Astrocyte (in vitro differentiated cells and primary cell): ENCODE results near the gene NEURL4. TPM values are rescaled to one million over a fixed set of nuclear protein-coding genes. Genes with fewer than 3 reads are reported as not detected.
A peak's percentile ranks its signal among the peaks of the same experiment; 100 is the strongest.

ENCODE experiments used
- DNase-seq: peaks from one replicate; pipeline ENCODE4 v3.0.0-alpha.2; 2010; ENCODE audit warnings: low read depth
- FAIRE-seq: peaks from 2 replicates; lab custom pipeline; 2011; peaks lifted over from hg19 to GRCh38; lab: Jason Lieb, UNC
- H2AFZ ChIP-seq: 2 replicates; pipeline ENCODE4 v1.6.0; 2012; ENCODE audit warnings: low read depth, low read length, inconsistent platforms
- H3K27ac ChIP-seq: 2 replicates; pipeline ENCODE4 v1.5.1; 2011; ENCODE audit warnings: low read depth, low read length, inconsistent platforms
- H3K27me3 ChIP-seq: 2 replicates; pipeline ENCODE4 v1.6.0; 2011; ENCODE audit warnings: low read length, inconsistent platforms; ENCODE audit not compliant: insufficient read depth
- H3K36me3 ChIP-seq: 2 replicates; pipeline ENCODE4 v1.5.1; 2011; ENCODE audit warnings: low read length, inconsistent platforms; ENCODE audit not compliant: insufficient read depth
- H3K4me1 ChIP-seq: 2 replicates; pipeline ENCODE4 v1.5.1; 2011; ENCODE audit warnings: low read length, inconsistent platforms; ENCODE audit not compliant: insufficient read depth
- H3K4me2 ChIP-seq: 2 replicates; pipeline ENCODE4 v1.6.0; 2012; ENCODE audit warnings: low read length, inconsistent platforms
- H3K4me3 ChIP-seq: 2 replicates; pipeline ENCODE4 v1.5.1; 2011; ENCODE audit warnings: low read depth, mild to moderate bottlenecking, low read length, inconsistent platforms; ENCODE audit not compliant: insufficient read depth
- H3K79me2 ChIP-seq: 2 replicates; pipeline ENCODE4 v1.6.0; 2012; ENCODE audit warnings: mild to moderate bottlenecking, low read length, inconsistent platforms; ENCODE audit not compliant: insufficient read depth
- H3K9ac ChIP-seq: 2 replicates; pipeline ENCODE4 v1.6.0; 2012; ENCODE audit warnings: mild to moderate bottlenecking, low read length, inconsistent platforms
- H3K9me3 ChIP-seq: 2 replicates; pipeline ENCODE4 v1.5.1; 2012; ENCODE audit warnings: low read depth, mild to moderate bottlenecking, low read length, inconsistent platforms; ENCODE audit not compliant: insufficient read depth
- H4K20me1 ChIP-seq: 2 replicates; pipeline ENCODE4 v1.6.0; 2012; ENCODE audit warnings: low read length, inconsistent platforms; ENCODE audit not compliant: insufficient read depth
- H3K27ac Mint-ChIP-seq: one replicate; pipeline ENCODE4 v1.8.0; 2021; ENCODE audit warnings: mild to moderate bottlenecking, mixed read lengths; ENCODE audit not compliant: unreplicated experiment
- H3K27me3 Mint-ChIP-seq: one replicate; pipeline ENCODE4 v1.8.0; 2021; ENCODE audit warnings: low read depth, mixed read lengths; ENCODE audit not compliant: unreplicated experiment
- H3K36me3 Mint-ChIP-seq: one replicate; pipeline ENCODE4 v1.8.0; 2021; ENCODE audit warnings: low read depth, mixed read lengths; ENCODE audit not compliant: unreplicated experiment
- H3K4me1 Mint-ChIP-seq: one replicate; pipeline ENCODE4 v1.8.0; 2021; ENCODE audit warnings: low read depth, mixed read lengths; ENCODE audit not compliant: unreplicated experiment
- H3K4me3 Mint-ChIP-seq: one replicate; pipeline ENCODE4 v1.8.0; 2021; ENCODE audit warnings: mild to moderate bottlenecking, moderate library complexity, mixed read lengths; ENCODE audit not compliant: unreplicated experiment
- H3K9me3 Mint-ChIP-seq: one replicate; pipeline ENCODE4 v1.8.0; 2021; ENCODE audit warnings: mild to moderate bottlenecking, mixed read lengths; ENCODE audit not compliant: unreplicated experiment
- EZH2 ChIP-seq: IDR thresholded peaks from 2 replicates; pipeline ENCODE4 v1.6.1; 2012; ENCODE audit warnings: mild to moderate bottlenecking, low read length, inconsistent platforms; ENCODE audit not compliant: insufficient read depth
- total RNA-seq: library from RNA; stranded (reverse); gene quantifications from 2 replicates; pipeline ENCODE4 v1.2.1, GENCODE V29; 2021
- TF ChIP-seq, protein P1 (sequence below): IDR thresholded peaks from 2 replicates; pipeline ENCODE4 v1.5.1; 2011; ENCODE audit warnings: low read depth, mild to moderate bottlenecking, inconsistent platforms, low read length, moderate library complexity; ENCODE audit not compliant: insufficient read depth

Gene NEURL4
- total RNA-seq, 1 donor from 2014 or later, result 32.5 TPM

DNA sequence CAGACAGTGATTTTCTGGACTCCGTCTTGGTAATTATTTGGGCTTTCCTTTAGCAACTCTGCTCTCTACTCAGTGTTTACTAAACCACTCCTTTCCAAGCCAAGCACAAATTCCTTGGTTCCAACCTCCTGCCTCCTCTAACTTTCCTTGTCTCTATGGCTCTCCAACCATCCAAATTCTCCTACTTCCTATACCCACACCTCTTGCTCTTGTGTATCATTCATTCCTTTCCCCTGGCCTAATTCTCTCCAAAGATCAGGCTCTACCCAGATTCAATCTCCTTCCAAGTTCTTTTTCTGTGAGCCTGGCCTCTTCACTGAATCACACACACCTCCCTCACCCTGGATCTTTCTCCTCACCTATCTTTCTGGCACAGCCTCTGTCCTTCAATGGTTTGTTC is 1.1 kb downstream of the NEURL4 start:
- Histone ChIP-seq H3K27me3 (no peaks in the 10 kb centered on the region), H3K4me2 (peak overlapping the region; percentile 98), H3K9ac (peak overlapping the region; percentile 88), H3K4me1 (peaks cover 8% of the 10 kb centered on the region), H3K9me3 (no peaks in the 10 kb centered on the region), H3K79me2 (peaks cover 29% of the 10 kb centered on the region), H3K27ac (no peak overlapping the region), H3K36me3 (peaks cover 10% of the 10 kb centered on the region), H4K20me1 (peaks cover 11% of the 10 kb centered on the region), H2AFZ (no peak overlapping the region), H3K4me3 (no peak overlapping the region)
- FAIRE-seq (no peak), DNase-seq (no peak)
- Mint-ChIP-seq H3K36me3 (peaks cover 9% of the 10 kb centered on the region), H3K27me3 (no peaks in the 10 kb centered on the region), H3K27ac (no peak overlapping the region), H3K4me3 (peak overlapping the region; percentile 95), H3K4me1 (peaks cover 10% of the 10 kb centered on the region), H3K9me3 (no peaks in the 10 kb centered on the region)
- TF ChIP-seq, protein P1, sequence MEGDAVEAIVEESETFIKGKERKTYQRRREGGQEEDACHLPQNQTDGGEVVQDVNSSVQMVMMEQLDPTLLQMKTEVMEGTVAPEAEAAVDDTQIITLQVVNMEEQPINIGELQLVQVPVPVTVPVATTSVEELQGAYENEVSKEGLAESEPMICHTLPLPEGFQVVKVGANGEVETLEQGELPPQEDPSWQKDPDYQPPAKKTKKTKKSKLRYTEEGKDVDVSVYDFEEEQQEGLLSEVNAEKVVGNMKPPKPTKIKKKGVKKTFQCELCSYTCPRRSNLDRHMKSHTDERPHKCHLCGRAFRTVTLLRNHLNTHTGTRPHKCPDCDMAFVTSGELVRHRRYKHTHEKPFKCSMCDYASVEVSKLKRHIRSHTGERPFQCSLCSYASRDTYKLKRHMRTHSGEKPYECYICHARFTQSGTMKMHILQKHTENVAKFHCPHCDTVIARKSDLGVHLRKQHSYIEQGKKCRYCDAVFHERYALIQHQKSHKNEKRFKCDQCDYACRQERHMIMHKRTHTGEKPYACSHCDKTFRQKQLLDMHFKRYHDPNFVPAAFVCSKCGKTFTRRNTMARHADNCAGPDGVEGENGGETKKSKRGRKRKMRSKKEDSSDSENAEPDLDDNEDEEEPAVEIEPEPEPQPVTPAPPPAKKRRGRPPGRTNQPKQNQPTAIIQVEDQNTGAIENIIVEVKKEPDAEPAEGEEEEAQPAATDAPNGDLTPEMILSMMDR, result no peak
- no peak for TF ChIP-seq EZH2

DNA sequence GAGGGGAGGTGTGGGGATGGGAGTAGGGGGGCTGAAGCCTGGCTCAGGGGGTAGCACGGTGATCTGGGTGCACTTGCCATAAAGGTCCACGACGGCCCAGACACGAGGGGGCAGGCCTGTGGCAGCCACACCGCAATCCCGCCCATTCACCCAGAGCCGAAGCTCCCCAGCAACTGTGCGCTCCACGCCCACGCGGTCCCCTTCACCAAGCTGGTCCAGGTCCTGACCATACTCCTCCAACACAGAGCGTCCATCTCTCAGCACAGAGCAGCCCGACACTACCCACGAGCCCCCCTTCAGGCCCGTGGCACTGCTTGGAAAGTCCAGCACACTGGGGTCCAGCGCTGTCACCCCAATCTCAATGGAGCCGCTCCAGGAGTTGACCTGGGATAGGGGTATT is 1.6 kb downstream of the NEURL4 start:
- Histone ChIP-seq H3K27ac (no peak overlapping the region), H2AFZ (no peak overlapping the region), H3K4me2 (peak overlapping the region; percentile 98), H3K4me3 (no peak overlapping the region), H3K36me3 (peaks cover 10% of the 10 kb centered on the region), H3K27me3 (no peaks in the 10 kb centered on the region), H4K20me1 (peaks cover 11% of the 10 kb centered on the region), H3K9ac (no peak overlapping the region), H3K79me2 (peaks cover 29% of the 10 kb centered on the region), H3K4me1 (peaks cover 8% of the 10 kb centered on the region), H3K9me3 (no peaks in the 10 kb centered on the region)
- no peak for DNase-seq
- no peak for FAIRE-seq
- peaks cover 10% of the 10 kb centered on the region for H3K36me3 Mint-ChIP-seq
- TF ChIP-seq, protein P1, result no peak
- no peak for TF ChIP-seq EZH2
- H3K9me3 Mint-ChIP-seq, result no peaks in the 10 kb centered on the region
- H3K4me1 Mint-ChIP-seq, result peaks cover 10% of the 10 kb centered on the region
- H3K27me3 Mint-ChIP-seq, result no peaks in the 10 kb centered on the region
- H3K4me3 Mint-ChIP-seq, result no peak overlapping the region
- no peak overlapping the region for H3K27ac Mint-ChIP-seq

DNA sequence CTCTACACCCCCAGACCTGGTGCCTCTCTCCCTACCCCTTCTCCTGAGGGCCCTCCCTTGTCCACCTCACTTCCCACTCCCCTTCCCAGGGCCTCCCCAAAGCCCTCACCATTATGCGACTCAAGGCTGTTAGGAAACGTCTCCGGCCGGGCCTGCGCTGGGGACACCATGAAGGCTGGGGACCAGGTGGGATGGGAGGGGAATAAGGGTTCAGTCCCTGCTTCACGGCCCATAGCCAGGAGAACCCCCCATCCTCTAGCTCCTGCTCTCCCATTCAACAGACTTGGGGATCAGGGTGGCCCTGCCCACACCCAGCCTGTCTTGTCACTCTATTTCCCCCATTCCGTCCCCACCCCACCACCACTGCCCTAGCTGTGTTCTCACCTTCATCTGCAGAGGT is 2.1 kb downstream of the NEURL4 start:
- peaks cover 29% of the 10 kb centered on the region for H3K79me2 ChIP-seq
- H3K9me3 Mint-ChIP-seq, result no peaks in the 10 kb centered on the region
- H3K27me3 Mint-ChIP-seq, result no peaks in the 10 kb centered on the region
- no peak overlapping the region for H2AFZ ChIP-seq
- H3K9me3 ChIP-seq, result no peaks in the 10 kb centered on the region
- H3K4me1 ChIP-seq, result peaks cover 8% of the 10 kb centered on the region
- H3K27ac Mint-ChIP-seq, result no peak overlapping the region
- no peaks in the 10 kb centered on the region for H3K27me3 ChIP-seq
- peak overlapping the region; percentile 12 for H3K4me3 Mint-ChIP-seq
- no peak overlapping the region for H3K4me3 ChIP-seq
- DNase-seq (no peak), FAIRE-seq (no peak)
- H3K36me3 Mint-ChIP-seq, result peaks cover 10% of the 10 kb centered on the region
- no peak overlapping the region for H3K27ac ChIP-seq
- no peak overlapping the region for H3K4me2 ChIP-seq
- H3K4me1 Mint-ChIP-seq, result peaks cover 10% of the 10 kb centered on the region
- H4K20me1 ChIP-seq, result peaks cover 11% of the 10 kb centered on the region
- peaks cover 12% of the 10 kb centered on the region for H3K36me3 ChIP-seq
- no peak overlapping the region for H3K9ac ChIP-seq
- TF ChIP-seq, protein P1, result no peak
- TF ChIP-seq EZH2, result no peak
